HepG2 (cell line): ENCODE measurements around the gene MYL6. TPM values are rescaled to one million over a fixed set of nuclear protein-coding genes. Genes with fewer than 3 reads are reported as not detected.
A peak's percentile ranks its signal among the peaks of the same experiment; 100 is the strongest.

ENCODE experiments used
- ARNT2 ChIP-seq: sonication (generic); formaldehyde crosslinking; IDR thresholded peaks from 2 replicates; pipeline ENCODE4 v1.8.0; 2022; ENCODE audit warnings: mild to moderate bottlenecking, low read depth, missing genetic modification reagents, moderate library complexity
- CAMTA2 ChIP-seq: sonication (generic); formaldehyde crosslinking; IDR thresholded peaks from 2 replicates; pipeline ENCODE4 v1.4.0; 2020; ENCODE audit warnings: mild to moderate bottlenecking, missing genetic modification reagents, borderline replicate concordance
- CBX5 ChIP-seq: sonication (generic); formaldehyde crosslinking; IDR thresholded peaks from 2 replicates; pipeline ENCODE4 v1.4.0; 2020; ENCODE audit warnings: missing genetic modification reagents, borderline replicate concordance
- DMAP1 ChIP-seq: IDR thresholded peaks from 2 replicates; pipeline ENCODE4 v1.6.1; 2016
- DNMT3B ChIP-seq: conservative IDR thresholded peaks from 2 replicates; pipeline ENCODE4 v1.6.1; 2016; ENCODE audit warnings: missing biosample characterization, control low read depth
- ETV5 ChIP-seq: IDR thresholded peaks from 2 replicates; pipeline ENCODE4 v1.6.1; 2018; ENCODE audit warnings: missing biosample characterization, missing genetic modification reagents, inconsistent platforms, borderline replicate concordance
- HMGXB3 ChIP-seq: sonication (generic); formaldehyde crosslinking; IDR thresholded peaks from 2 replicates; pipeline ENCODE4 v1.4.0; 2020; ENCODE audit warnings: missing genetic modification reagents, borderline replicate concordance
- KAT7 ChIP-seq: IDR thresholded peaks from 2 replicates; pipeline ENCODE4 v1.6.1; 2018; ENCODE audit warnings: borderline replicate concordance, missing compliant biosample characterization
- MLX ChIP-seq: IDR thresholded peaks from 2 replicates; pipeline ENCODE4 v1.6.1; 2016
- SMAD3 ChIP-seq: sonication (generic); formaldehyde crosslinking; IDR thresholded peaks from 2 replicates; pipeline ENCODE4 v1.4.0; 2020; ENCODE audit warnings: missing genetic modification reagents
- TFDP1 ChIP-seq: IDR thresholded peaks from 2 replicates; pipeline ENCODE4 v1.6.1; 2016; ENCODE audit warnings: missing compliant biosample characterization, missing genetic modification reagents, borderline replicate concordance
- THAP8 ChIP-seq: sonication (generic); formaldehyde crosslinking; IDR thresholded peaks from 2 replicates; pipeline ENCODE4 v1.5.1; 2020; ENCODE audit warnings: missing genetic modification reagents, mild to moderate bottlenecking, borderline replicate concordance
- TOE1 ChIP-seq: sonication (generic); formaldehyde crosslinking; IDR thresholded peaks from 2 replicates; pipeline ENCODE4 v1.4.0; 2020; ENCODE audit warnings: mild to moderate bottlenecking, missing genetic modification reagents
- TRIM22 ChIP-seq: fragments of 450-650 bp; IDR thresholded peaks from 2 replicates; pipeline ENCODE4 v1.6.1; 2017
- ZBTB14 ChIP-seq: sonication (generic); formaldehyde crosslinking; IDR thresholded peaks from 2 replicates; pipeline ENCODE4 v1.4.0; 2020; ENCODE audit warnings: missing genetic modification reagents
- ZNF224 ChIP-seq: sonication (generic); formaldehyde crosslinking; IDR thresholded peaks from 2 replicates; pipeline ENCODE4 v1.5.0; 2020; ENCODE audit warnings: mild to moderate bottlenecking, missing genetic modification reagents
- ZNF382 ChIP-seq: sonication (generic); formaldehyde crosslinking; IDR thresholded peaks from 2 replicates; pipeline ENCODE4 v1.5.0; 2020; ENCODE audit warnings: missing genetic modification reagents, mild to moderate bottlenecking, borderline replicate concordance
- ZNF441 ChIP-seq: sonication (generic); formaldehyde crosslinking; IDR thresholded peaks from 2 replicates; pipeline ENCODE4 v1.7.0; 2021; ENCODE audit warnings: missing genetic modification reagents, borderline replicate concordance
- ZNF589 ChIP-seq: sonication (generic); formaldehyde crosslinking; conservative IDR thresholded peaks from 2 replicates; pipeline ENCODE4 v1.8.0; 2022; ENCODE audit warnings: mild to moderate bottlenecking, moderate library complexity, missing genetic modification reagents
- polyA plus RNA-seq, 8 experiments: library from polyadenylated mRNA; depleted of rRNA in 3 of 8; stranded (reverse) in 7 of 8; unstranded in 1 of 8; fragments of >200 nt; fragmentation: Illumina TruSeq in 4 of 8; extraction: Trizol in 4 of 8; gene quantifications; 2 replicates each; pipeline versions ENCODE4 v1.2.1 to v1.2.3, GENCODE V29; 2011 to 2016; ENCODE audit warnings: low read depth in 4 of 8, missing spikeins in 1 of 8, mixed read lengths in 1 of 8; ENCODE audit not compliant: insufficient read depth in 1 of 8
- total RNA-seq, 5 experiments: library from RNA; depleted of rRNA; stranded (reverse); fragments of >200 nt; fragmentation: Illumina TruSeq; extraction: Trizol; gene quantifications; 2 replicates each; pipeline ENCODE4 v1.2.3, GENCODE V29; 2016; ENCODE audit warnings: low read depth in 1 of 5

The MYL6 gene
- total and polyA plus RNA-seq, 2 of the 13 experiments (the other 11 are each of a cell fraction or from before 2014, with no cell fraction given): 1,127 to 1,192 TPM

GRCh38 chr12:56117778-56118687 lies 40.1 kb upstream of the MYL6 start, which contains the start of gene ZC3H10 (continued):
- peak; percentile 78 for TF ChIP-seq TFDP1 (CRISPR knock-in tag)
- TF ChIP-seq CAMTA2 (CRISPR knock-in tag): no peak
- TF ChIP-seq TOE1 (CRISPR knock-in tag): peak; percentile 65; the same call in 1 of the 2 replicates
- peak; percentile 92 for TF ChIP-seq HMGXB3
- TF ChIP-seq ARNT2 (CRISPR knock-in tag): peak; percentile 92
- 0 out of 2 replicates have a peak, but pooled peaks have one; percentile 35 for TF ChIP-seq ZNF589 (CRISPR knock-in tag)
- TF ChIP-seq DMAP1 (CRISPR knock-in tag): peak; percentile 89
- no peak; the same call in 1 of the 2 replicates for TF ChIP-seq THAP8
- TF ChIP-seq ZNF224 (CRISPR knock-in tag): peak; percentile 71; the same call in 1 of the 2 replicates
- TF ChIP-seq SMAD3 (CRISPR knock-in tag): peak; percentile 88; the same call in 1 of the 2 replicates
- no peak for TF ChIP-seq ZNF382 (CRISPR knock-in tag)
- peak; percentile 73; the same call in 1 of the 2 replicates for TF ChIP-seq MLX (CRISPR knock-in tag)
- no peak; the same call in 1 of the 2 replicates for TF ChIP-seq ZBTB14 (CRISPR knock-in tag)
- TF ChIP-seq DNMT3B (CRISPR knock-in tag): peak; percentile 73; the same call in 1 of the 2 replicates
- peak; percentile 68; the same call in 1 of the 2 replicates for TF ChIP-seq ZNF441 (CRISPR knock-in tag)
- TF ChIP-seq CBX5 (CRISPR knock-in tag): peak; percentile 89; the same call in 1 of the 2 replicates
- peak; percentile 93 for TF ChIP-seq ETV5
- TF ChIP-seq KAT7: peak; percentile 79; the same call in 1 of the 2 replicates
- no peak for TF ChIP-seq TRIM22
